Measurements from ENCODE around the gene ITGB7. TPM values are rescaled to one million over a fixed set of nuclear protein-coding genes. Genes with fewer than 3 reads are reported as not detected.

The ITGB7 gene
- polyA plus RNA-seq, 3 donors: 0.88 to 1.3 (median 0.96) TPM

DNA sequence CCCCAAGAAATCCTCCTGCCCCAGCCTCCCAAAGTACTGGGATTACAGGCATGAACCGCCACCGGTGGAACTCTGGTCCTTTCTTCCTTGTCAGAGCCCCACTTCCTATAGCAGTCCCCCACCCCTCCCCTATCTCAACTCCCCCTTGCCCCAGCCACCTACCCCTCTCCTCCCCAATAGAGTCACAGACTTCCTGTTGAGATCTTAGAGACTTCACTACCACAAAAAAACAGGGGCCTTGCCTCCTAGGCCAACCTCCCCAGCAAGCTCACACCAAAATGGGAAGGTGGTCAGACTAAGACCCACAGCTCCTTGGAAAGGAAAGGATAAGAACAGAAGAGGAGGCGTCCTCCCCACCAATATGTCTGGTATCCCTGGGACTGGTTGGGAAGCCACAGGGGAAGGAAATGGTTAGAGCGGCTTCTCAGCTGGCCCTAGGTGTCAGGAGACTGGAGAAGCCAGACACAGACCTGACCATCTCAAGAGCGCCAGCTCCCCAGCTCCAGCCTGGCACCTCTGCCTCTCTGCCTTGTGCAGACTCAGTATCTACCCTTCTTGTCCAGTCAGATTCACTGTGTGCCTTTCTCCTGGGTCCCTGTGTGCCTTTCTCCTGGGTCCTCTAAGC lies 8.5 kb downstream of the ITGB7 start:
- no peak for DNase-seq (ENCODE audit: low read depth in 3 of 3, low spot score in 2 of 3)

DNA sequence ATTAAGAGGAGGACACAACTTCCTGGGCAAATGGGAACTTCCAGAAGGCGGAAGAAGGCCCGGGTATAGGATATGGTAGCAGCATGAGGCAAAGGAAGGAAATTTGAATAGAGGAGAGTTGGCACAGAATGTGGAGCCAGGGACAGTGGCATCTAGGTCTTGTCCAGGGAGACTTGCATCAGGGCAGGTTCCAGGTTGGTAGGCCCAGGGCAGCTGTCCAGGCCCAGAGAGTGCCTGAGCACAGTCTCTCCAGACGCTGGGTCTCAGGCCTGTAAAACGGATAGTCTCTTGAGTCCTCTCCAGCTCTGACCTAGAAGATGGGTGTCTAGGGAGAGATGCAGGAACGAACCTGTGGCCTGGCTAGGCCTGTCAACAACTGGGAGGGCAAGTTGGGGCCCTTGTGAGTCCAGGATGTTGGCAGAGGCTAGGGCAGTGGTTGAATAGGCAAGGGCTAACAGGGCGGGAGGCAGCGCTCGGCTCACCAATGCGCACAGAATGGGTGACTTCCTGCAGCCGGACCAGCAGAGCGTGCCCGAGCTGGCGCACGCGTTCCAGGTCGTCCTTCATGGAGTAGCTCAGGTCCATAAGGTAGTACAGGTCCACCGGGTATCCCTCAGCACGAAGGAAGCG lies 9.9 kb downstream of the ITGB7 start:
- no peak for DNase-seq (ENCODE audit: low read depth in 3 of 3, low spot score in 2 of 3)

- DNase-seq (ENCODE audit: low read depth in 3 of 3, low spot score in 2 of 3): no peak
Observed at GRCh38 chr12:53196486-53196885, 10.6 kb downstream of the ITGB7 start.

DNA sequence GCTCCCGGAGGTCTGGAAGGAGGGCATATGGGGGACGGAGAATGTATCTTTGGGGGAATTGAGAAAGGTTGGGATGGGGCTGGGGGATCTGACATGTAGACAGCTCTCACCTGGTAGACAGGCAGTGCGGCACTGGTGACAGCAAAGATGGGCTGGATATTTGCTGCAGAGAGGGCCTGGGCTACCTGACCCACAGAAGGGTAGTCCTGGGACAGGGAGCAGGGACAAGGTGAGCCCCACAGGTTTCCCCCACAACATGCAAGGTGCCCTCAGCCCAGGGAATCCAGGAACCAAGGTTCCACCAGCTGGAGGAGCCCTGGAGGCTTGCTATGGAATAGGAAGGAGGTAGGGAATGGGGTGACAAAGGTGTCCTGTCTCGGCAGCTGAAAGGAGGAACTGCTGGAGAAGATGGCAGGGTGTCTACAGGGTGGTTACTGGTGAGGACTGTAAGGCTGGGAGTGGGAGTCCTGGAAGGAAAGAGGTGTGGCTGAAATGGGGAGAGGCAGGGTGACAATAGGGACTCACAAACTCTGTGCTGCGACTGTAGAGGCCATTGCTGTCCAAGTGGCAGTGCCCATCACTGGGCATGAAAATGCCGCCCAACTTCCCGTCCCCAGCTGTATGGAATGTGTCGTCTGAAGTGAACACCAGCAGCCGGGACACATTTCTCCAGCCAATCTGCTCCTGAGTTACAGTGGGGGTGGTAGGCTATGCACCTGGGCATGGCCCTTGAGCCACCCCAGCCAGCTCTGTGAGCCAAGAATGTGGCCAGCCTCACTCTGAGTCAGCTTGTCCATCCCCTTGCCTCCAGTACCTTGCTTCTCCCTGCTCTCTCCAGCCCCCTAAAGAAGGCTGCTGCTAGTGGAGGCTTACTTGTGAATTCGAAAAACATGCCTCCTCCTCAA lies 11.3 kb downstream of the ITGB7 start:
- no peak for DNase-seq (ENCODE audit: low read depth in 3 of 3, low spot score in 2 of 3)

GRCh38 chr12:53194973-53195372 lies 12.1 kb downstream of the ITGB7 start:
- no peak for DNase-seq (ENCODE audit: low read depth in 3 of 3, low spot score in 2 of 3)

DNA sequence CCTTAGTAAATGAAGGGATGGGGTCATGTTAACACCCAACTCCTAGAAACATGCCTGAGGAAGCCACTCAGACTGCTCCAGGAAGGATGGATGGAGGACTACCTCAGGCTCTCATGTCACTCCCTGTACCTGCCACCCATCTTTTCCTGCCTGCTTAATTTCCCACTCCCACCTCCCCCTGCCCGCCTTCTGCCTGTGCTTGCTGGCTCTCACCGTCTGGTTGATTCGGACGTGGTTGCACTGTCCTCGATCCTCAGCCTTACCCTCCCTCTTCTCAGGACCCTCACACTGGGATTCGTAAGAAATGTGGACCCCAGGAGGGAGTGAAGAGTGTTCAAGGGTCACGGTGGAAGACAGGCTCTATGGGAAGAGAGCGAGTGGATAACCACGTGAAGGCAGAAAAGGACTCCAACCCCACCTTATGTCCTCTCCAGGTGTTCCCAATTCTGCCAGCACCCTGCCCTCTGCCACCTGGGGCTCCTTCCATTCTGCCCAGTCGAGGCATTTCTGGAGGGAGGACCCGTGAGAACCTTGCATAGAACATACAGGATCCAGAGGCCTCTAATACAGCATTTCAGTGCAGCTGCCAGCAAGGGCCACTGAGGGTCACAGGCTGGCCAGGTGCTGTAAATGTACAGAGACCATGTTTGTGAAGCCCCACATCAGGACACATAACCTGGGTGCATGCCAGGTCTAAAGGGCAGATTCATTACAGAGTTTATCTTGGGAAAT lies 12.9 kb downstream of the ITGB7 start:
- no peak for DNase-seq (ENCODE audit: low read depth in 3 of 3, low spot score in 2 of 3)

GRCh38 chr12:53193040-53193439 lies 14.0 kb downstream of the ITGB7 start:
- no peak for DNase-seq (ENCODE audit: low read depth in 3 of 3, low spot score in 2 of 3)

- no peak for DNase-seq (ENCODE audit: low read depth in 3 of 3, low spot score in 2 of 3)
Observed at GRCh38 chr12:53192531-53193021, 14.5 kb downstream of the ITGB7 start.

GRCh38 chr12:53191885-53192530 lies 15.0 kb downstream of the ITGB7 start:
- no peak for DNase-seq (ENCODE audit: low read depth in 3 of 3, low spot score in 2 of 3)

GRCh38 chr12:53191096-53191884 lies 15.8 kb downstream of the ITGB7 start:
- no peak for DNase-seq (ENCODE audit: low read depth in 3 of 3, low spot score in 2 of 3)

GRCh38 chr12:53190108-53190729 lies 16.8 kb downstream of the ITGB7 start:
- DNase-seq (ENCODE audit: low read depth in 3 of 3, low spot score in 2 of 3): no peak

DNA sequence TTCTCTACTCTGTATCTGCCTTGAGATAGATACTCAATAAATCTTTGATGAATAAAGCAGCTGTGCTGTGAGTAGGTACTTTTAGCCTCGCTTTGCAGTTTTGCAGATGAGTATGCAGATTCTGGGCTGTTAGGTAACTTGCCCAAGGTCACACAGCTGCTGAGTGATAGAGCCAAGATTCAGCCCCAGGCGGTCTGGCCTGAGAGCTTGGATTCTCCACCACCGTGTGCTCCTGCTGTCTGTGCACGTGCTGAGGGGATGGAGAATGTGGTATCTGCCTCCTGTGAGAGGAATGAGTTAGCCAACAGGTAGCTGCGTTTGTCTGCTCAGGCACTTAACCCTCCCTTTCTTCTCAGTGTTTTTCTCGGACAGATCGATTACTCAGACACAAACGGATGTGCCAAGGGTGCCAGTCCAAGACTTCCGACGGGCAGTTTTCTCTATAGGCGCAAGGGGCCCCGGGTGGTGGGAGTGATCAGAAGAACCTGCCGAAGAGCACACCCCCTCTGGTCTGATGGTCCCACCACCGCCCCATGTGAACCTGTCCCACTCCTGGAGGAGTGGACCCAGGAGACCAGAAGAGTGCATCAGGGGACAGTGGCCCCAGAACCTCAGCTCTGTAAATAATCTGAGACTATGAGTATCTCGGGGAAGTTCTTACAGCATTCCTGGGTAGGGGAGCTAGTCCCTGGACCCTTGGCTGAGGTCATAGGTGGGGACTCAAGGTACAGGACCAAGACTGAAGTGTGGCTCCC lies 19.7 kb downstream of the ITGB7 start:
- DNase-seq (ENCODE audit: low read depth in 3 of 3, low spot score in 2 of 3): no peak

DNA sequence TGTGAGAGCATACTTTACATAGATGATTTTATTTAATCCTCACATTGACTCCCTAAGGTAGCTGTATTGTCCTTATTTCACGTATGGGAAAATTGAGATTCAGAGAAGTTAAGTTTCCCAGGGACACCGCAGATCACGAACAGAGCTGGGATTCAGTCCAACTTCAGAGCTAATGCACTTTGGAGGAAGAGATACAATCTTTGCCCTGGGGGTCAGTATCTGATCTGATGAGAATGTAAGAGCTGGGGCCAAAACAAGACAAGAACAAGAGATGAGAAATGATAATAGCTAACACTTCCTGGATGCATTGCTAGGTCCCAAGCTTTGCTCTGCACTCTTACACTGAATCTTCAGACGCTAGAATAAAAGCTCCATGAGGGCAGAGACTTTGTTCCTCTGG lies 20.3 kb downstream of the ITGB7 start:
- no peak for DNase-seq (ENCODE audit: low read depth in 3 of 3, low spot score in 2 of 3)

GRCh38 chr12:53185582-53186153 lies 21.4 kb downstream of the ITGB7 start:
- no peak for DNase-seq (ENCODE audit: low read depth in 3 of 3, low spot score in 2 of 3)

DNA sequence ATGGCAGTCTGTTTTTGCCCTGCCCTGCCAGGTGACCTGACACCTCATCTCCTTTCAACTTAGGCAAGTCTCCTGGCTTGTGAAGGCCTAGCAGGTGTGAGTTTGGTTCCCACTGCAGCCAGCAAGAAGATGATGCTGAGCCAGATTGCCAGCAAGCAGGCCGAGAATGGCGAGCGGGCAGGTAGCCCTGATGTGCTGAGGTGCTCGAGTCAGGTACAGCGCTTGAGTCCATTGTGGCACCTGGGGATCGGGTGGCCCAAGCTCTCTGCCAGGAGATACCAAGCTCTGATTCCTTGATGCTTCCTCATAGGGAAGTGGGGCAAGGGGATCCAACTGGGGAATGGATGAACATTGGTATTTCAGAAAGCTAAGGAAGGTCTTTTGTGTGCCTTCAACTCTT lies 22.2 kb downstream of the ITGB7 start:
- DNase-seq (ENCODE audit: low read depth in 3 of 3, low spot score in 2 of 3): no peak

- no peak for DNase-seq (ENCODE audit: low read depth in 3 of 3, low spot score in 2 of 3)
Observed at GRCh38 chr12:53182903-53183302, 24.1 kb downstream of the ITGB7 start.

GRCh38 chr12:53181935-53182334 lies 25.1 kb downstream of the ITGB7 start:
- no peak for DNase-seq (ENCODE audit: low read depth in 3 of 3, low spot score in 2 of 3)
